Suprapubic skin (tissue), 4 donors: ENCODE results near the gene ARID3A. TPM values are rescaled to one million over a fixed set of nuclear protein-coding genes. Genes with fewer than 3 reads are reported as not detected.
A peak's percentile ranks its signal among the peaks of the same experiment; 100 is the strongest.

Experiments used
- DNase-seq, 2 donors: peaks; one replicate each; pipeline ENCODE4 v3.0.0-alpha.2; 2019; ENCODE audit warnings: low spot score in 2 of 2
- H3K27ac ChIP-seq: fragments of 200-600 bp; sonication (generic); one replicate; pipeline ENCODE4 v1.5.1; 2019
- H3K27me3 ChIP-seq: fragments of 200-600 bp; sonication (generic); one replicate; pipeline ENCODE4 v1.5.1; 2019
- H3K36me3 ChIP-seq: fragments of 200-600 bp; sonication (generic); one replicate; pipeline ENCODE4 v1.5.1; 2019
- H3K4me1 ChIP-seq: fragments of 200-600 bp; sonication (generic); one replicate; pipeline ENCODE4 v1.5.1; 2019
- H3K4me3 ChIP-seq: fragments of 200-600 bp; sonication (generic); one replicate; pipeline ENCODE4 v1.5.1; 2019; ENCODE audit warnings: mild to moderate bottlenecking
- H3K9me3 ChIP-seq: fragments of 200-600 bp; sonication (generic); one replicate; pipeline ENCODE4 v1.5.1; 2019
- EP300 ChIP-seq: sonication (generic); formaldehyde crosslinking; IDR thresholded peaks from one replicate; pipeline ENCODE4 v1.6.1; 2017; ENCODE audit warnings: antibody characterized with exemption
- POLR2A ChIP-seq, 2 donors: fragments of 450-650 bp; IDR thresholded peaks; one replicate each; pipeline ENCODE4 v1.6.1; 2017; ENCODE audit warnings: antibody characterized with exemption in 2 of 2, mild to moderate bottlenecking in 2 of 2, moderate library complexity in 2 of 2
- POLR2AphosphoS5 ChIP-seq, 3 donors: sonication (generic); formaldehyde crosslinking; IDR thresholded peaks; one replicate each; pipeline ENCODE4 v1.6.1; 2017; ENCODE audit warnings: antibody characterized with exemption in 3 of 3
- WGBS: methylation state at CpG from one replicate; pipeline ENCODE4 v1.1.5; 2018; 5-methylcytosine and 5-hydroxymethylcytosine counted together
- total RNA-seq, 4 donors: library from RNA; depleted of rRNA; stranded (reverse); fragments of >200 nt; gene quantifications; one replicate each; pipeline ENCODE4 v1.1.0, GENCODE V29; 2016
- TF ChIP-seq, protein P1 (sequence below), 2 donors: fragments of 200-600 bp in 1 of 2; fragments of 450-650 bp in 1 of 2; sonication (generic) in 1 of 2; IDR thresholded peaks; one replicate each; pipeline ENCODE4 v1.5.1; 2016 to 2019; ENCODE audit warnings: antibody characterized with exemption in 2 of 2, mild to moderate bottlenecking in 1 of 2, moderate library complexity in 1 of 2

Gene ARID3A
- total RNA-seq, 4 donors from 2014 or later = 4.7 to 7.5 (median 6.1) TPM

DNA sequence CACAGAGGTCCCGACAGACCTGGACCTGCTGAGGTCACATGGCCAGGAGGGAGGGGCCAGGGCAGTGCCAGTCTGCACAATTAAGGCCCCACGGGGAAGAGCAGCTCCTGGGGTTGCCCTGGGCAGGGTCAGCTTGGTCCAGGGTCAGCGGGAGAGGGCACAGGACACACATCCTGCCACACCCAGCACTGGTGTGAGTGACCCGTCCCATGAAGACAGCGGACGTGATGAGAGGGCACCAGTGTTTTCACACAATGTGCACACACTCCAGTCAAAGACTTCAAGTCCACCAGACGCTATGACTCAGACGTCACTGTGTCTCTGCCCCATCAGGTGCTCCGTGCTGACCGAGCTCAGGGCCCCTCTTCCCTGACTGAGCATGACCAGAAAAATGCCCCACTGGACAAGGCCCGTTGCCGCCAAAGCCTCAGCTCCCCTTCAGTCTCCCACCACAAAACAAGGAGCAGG lies 90.8 kb downstream of the ARID3A start:
- Histone ChIP-seq H3K27me3 (no peaks in the 10 kb centered on the region), H3K27ac (peak overlapping the region; percentile 16), H3K4me1 (peaks cover 61% of the 10 kb centered on the region), H3K36me3 (peaks cover 29% of the 10 kb centered on the region), H3K9me3 (no peaks in the 10 kb centered on the region), H3K4me3 (peak overlapping the region; percentile 25)
- WGBS = 52% methylated on average over 7 of the region's 12 CpGs
- no peak for TF ChIP-seq POLR2A (IDR thresholded peaks at IDR 0.05)
- DNase-seq = no peak

DNA sequence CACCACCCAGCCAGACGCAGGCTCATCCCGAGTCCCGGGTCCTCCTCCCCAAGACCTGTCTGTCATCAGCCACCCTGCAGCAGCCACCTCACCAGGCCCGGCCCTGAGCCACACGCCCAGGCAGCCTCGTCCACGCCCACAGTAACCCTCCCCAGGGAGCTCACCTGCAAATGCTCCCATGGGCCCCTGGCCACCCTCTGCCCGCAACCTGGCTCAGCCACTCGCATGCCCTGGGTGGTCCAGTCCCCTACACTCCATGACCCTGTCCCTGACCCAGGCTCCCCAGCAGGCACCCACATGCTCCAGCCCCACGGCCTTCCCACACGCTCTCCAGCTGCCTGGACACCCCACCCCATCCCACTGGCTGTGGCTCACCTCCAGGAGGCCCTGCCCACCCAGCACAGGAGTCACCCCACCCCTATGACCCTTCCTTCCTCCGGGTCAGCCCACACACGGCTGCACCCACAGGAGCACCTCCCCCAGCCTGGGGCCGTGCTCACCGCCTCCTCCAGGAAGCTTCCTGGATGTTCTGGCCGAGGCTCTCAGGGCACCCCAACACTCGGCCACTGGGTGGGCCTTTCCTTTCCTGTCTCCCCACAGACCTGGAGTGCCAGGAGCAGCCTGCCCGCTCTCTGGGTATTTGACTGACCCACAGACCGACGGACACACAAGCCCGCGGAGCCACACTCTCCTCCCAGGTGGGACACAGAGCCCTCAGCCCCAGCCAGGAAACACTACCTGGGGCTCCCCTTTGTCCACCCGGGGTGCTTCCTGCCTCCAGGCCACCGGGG lies 91.5 kb downstream of the ARID3A start:
- Histone ChIP-seq H3K4me1 (peaks cover 67% of the 10 kb centered on the region), H3K36me3 (peaks cover 22% of the 10 kb centered on the region), H3K4me3 (peak overlapping the region; percentile 1), H3K27ac (peak overlapping the region; percentile 1), H3K9me3 (no peaks in the 10 kb centered on the region), H3K27me3 (no peaks in the 10 kb centered on the region)
- TF ChIP-seq POLR2AphosphoS5 (IDR thresholded peaks at IDR 0.05) (no peak), POLR2A (IDR thresholded peaks at IDR 0.05) (no peak), EP300 (no peak)
- TF ChIP-seq, protein P1, sequence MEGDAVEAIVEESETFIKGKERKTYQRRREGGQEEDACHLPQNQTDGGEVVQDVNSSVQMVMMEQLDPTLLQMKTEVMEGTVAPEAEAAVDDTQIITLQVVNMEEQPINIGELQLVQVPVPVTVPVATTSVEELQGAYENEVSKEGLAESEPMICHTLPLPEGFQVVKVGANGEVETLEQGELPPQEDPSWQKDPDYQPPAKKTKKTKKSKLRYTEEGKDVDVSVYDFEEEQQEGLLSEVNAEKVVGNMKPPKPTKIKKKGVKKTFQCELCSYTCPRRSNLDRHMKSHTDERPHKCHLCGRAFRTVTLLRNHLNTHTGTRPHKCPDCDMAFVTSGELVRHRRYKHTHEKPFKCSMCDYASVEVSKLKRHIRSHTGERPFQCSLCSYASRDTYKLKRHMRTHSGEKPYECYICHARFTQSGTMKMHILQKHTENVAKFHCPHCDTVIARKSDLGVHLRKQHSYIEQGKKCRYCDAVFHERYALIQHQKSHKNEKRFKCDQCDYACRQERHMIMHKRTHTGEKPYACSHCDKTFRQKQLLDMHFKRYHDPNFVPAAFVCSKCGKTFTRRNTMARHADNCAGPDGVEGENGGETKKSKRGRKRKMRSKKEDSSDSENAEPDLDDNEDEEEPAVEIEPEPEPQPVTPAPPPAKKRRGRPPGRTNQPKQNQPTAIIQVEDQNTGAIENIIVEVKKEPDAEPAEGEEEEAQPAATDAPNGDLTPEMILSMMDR (IDR thresholded peaks at IDR 0.05) = no peak
- DNase-seq = no peak
- WGBS = 39% methylated on average over 20 of the region's 24 CpGs

DNA sequence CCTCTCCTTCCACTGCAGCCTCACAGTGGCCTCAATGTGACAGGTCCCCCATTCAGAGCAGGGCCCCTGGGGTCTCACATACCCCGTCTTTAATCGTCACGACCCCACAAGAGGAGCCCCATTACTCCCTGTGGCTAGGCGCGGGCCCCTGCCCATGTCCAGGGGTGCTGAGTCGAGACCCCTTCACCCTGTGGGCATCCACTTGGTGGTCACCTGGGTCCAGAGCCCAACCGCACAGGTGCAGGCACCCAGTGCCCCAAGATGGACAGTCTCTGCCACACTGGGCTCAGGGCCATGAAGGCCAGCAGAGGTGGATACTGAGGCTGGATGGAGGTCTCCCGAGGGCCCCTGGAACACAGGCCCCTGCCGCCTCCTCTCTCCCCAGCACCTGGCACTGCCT lies 92.1 kb downstream of the ARID3A start:
- Histone ChIP-seq H3K27ac (no peak overlapping the region), H3K4me1 (peaks cover 69% of the 10 kb centered on the region), H3K4me3 (peak overlapping the region; percentile 1), H3K27me3 (no peaks in the 10 kb centered on the region), H3K9me3 (no peaks in the 10 kb centered on the region), H3K36me3 (peaks cover 16% of the 10 kb centered on the region)
- WGBS = 78% methylated on average over 7 of the region's 9 CpGs
- DNase-seq = no peak
- TF ChIP-seq EP300 = no peak
- TF ChIP-seq, protein P1 (IDR thresholded peaks at IDR 0.05) = no peak
- TF ChIP-seq POLR2A (IDR thresholded peaks at IDR 0.05) = no peak
- no peak for TF ChIP-seq POLR2AphosphoS5 (IDR thresholded peaks at IDR 0.05)

DNA sequence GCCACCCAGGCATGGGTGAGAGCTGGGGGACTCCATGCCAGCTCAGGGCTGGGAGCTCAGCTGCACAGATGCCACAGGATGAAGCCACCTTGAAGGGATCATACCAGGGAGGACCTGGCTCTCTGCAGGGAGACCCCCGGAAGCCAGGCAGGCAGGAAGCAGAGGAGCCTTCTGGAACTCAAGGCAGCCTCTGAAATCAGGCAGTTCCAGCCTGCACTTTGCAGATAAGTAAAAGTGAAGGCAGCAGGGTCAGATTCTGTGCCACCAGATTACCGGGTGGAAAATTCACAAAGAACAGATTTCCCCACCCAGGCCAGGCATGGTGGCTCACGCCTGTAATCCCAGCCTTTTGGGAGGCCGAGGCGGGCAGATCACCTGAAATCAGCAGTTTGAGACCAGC lies 92.6 kb downstream of the ARID3A start:
- WGBS = 75% methylated on average over 5 of the region's 5 CpGs
- DNase-seq = no peak
- Histone ChIP-seq H3K4me1 (peaks cover 69% of the 10 kb centered on the region), H3K4me3 (peak overlapping the region; percentile 1), H3K9me3 (no peaks in the 10 kb centered on the region), H3K27ac (no peak overlapping the region), H3K27me3 (no peaks in the 10 kb centered on the region), H3K36me3 (peaks cover 12% of the 10 kb centered on the region)
- TF ChIP-seq POLR2AphosphoS5 (IDR thresholded peaks at IDR 0.05) (no peak), EP300 (no peak), POLR2A (IDR thresholded peaks at IDR 0.05) (no peak)
- TF ChIP-seq, protein P1 (IDR thresholded peaks at IDR 0.05) = no peak

DNA sequence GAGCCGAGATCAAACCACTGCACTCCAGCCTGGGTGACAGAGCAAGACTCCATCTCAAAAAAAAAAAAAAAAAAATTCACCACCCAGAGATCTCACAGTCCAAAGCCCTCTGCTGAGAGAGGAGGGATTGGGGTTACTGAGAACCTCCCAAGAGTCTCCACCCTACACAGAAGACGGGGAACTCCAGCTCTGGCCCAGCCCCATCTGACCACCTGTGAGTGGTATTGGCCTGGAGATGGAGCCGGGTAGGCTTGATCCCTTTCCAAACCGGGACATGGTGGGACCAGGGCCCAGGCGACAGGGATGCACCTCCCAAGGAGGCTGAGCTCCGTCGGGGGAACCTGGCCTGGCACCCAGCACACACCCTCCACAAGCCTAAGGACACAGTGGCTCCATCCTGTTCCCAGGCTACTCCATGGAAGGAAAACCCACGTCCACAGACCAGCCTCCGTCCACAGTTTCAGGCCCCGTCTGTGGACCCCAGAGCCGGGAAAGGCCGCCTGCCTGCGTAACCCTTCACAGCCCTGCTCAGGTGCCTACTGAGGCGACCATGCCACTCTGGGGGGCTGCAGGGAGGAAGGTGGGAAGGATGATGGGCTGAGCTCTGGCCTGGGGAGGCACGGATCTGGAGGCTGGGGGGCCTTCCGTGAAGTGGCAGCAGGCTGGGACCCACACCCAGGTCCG lies 93.2 kb downstream of the ARID3A start:
- Histone ChIP-seq H3K27me3 (no peaks in the 10 kb centered on the region), H3K9me3 (no peaks in the 10 kb centered on the region), H3K27ac (no peak overlapping the region), H3K4me3 (peak overlapping the region; percentile 81), H3K4me1 (peaks cover 69% of the 10 kb centered on the region), H3K36me3 (peaks cover 5% of the 10 kb centered on the region)
- 19% methylated on average over 1 of the region's 17 CpGs for WGBS
- DNase-seq = no peak
- TF ChIP-seq POLR2AphosphoS5 (IDR thresholded peaks at IDR 0.05) (no peak), EP300 (no peak), POLR2A (IDR thresholded peaks at IDR 0.05) (no peak)
- TF ChIP-seq, protein P1 (IDR thresholded peaks at IDR 0.05) = no peak
